Muscle of leg (tissue), 11 donors: ENCODE results near the gene R3HDM1. TPM values are rescaled to one million over a fixed set of nuclear protein-coding genes. Genes with fewer than 3 reads are reported as not detected.

Experiments
- DNase-seq: peaks from one replicate; pipeline ENCODE4 v3.0.0; 2013
- H3K27ac ChIP-seq: one replicate; pipeline ENCODE4 v1.5.1; 2013; ENCODE audit warnings: mild to moderate bottlenecking, low read length, control low read depth
- H3K27me3 ChIP-seq: one replicate; pipeline ENCODE4 v1.6.1; 2013; ENCODE audit warnings: low read length; ENCODE audit not compliant: control insufficient read depth, insufficient read depth
- H3K36me3 ChIP-seq: one replicate; pipeline ENCODE4 v1.6.1; 2013; ENCODE audit warnings: low read length; ENCODE audit not compliant: control insufficient read depth, insufficient read depth
- H3K4me1 ChIP-seq: one replicate; pipeline ENCODE4 v1.6.1; 2013; ENCODE audit warnings: low read length; ENCODE audit not compliant: control insufficient read depth, insufficient read depth
- H3K4me3 ChIP-seq: one replicate; pipeline ENCODE4 v1.5.1; 2013; ENCODE audit warnings: low read length, control low read depth
- H3K9me3 ChIP-seq: replicated peaks from 2 replicates; pipeline ENCODE4 v1.6.1; 2013; ENCODE audit warnings: low read depth, low read length; ENCODE audit not compliant: control insufficient read depth
- WGBS: methylation state at CpG from one replicate; pipeline ENCODE4 v1.1.5; 2013; ENCODE audit warnings: missing lambda C conversion rate; ENCODE audit not compliant: insufficient coverage; 5-methylcytosine and 5-hydroxymethylcytosine counted together
- polyA plus RNA-seq, 8 donors: library from polyadenylated mRNA; unstranded; fragments of 120-200 nt; gene quantifications; one replicate each; pipeline versions ENCODE4 v1.2.1 to v1.2.3, GENCODE V29; 2013; ENCODE audit warnings: inconsistent platforms in 1 of 8, low replicate concordance in 1 of 8; ENCODE audit not compliant: insufficient read length in 8 of 8, insufficient read depth in 1 of 8
- total RNA-seq: library from RNA; stranded (reverse); fragments of 120-200 nt; gene quantifications from one replicate; pipeline ENCODE4 v1.2.4, GENCODE V29; 2013

R3HDM1 gene
- total and polyA plus RNA-seq, 9 donors, result 10.4 to 29.7 (median 23.7) TPM

DNA sequence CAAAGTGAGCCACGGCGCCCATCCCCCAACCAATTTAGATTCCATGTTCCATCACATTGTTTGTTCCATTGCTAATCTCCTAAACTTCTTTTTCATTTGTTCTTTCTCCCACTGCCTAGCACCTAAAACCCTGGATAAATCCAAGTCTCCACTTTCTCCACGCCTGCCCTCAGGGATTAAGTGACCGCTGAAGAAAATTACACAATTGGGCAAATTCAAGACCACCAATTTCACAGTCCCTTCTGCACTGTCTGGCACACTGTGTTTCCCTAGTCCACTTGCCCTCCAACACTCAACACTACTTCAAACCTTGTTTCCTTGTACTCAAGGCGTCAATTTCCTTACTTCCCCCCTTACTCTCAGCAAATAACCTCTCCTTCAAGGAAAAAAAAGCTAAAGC lies 205.3 kb downstream of the R3HDM1 start:
- no peaks in the 10 kb centered on the region for H3K4me1 ChIP-seq
- H3K36me3 ChIP-seq, result no peaks in the 10 kb centered on the region
- H3K4me3 ChIP-seq, result no peak overlapping the region
- DNase-seq, result no peak
- H3K27me3 ChIP-seq, result no peaks in the 10 kb centered on the region
- 88% methylated on average over 4 of the region's 5 CpGs for WGBS
- no peaks in the 10 kb centered on the region for H3K9me3 ChIP-seq
- H3K27ac ChIP-seq, result no peak overlapping the region

DNA sequence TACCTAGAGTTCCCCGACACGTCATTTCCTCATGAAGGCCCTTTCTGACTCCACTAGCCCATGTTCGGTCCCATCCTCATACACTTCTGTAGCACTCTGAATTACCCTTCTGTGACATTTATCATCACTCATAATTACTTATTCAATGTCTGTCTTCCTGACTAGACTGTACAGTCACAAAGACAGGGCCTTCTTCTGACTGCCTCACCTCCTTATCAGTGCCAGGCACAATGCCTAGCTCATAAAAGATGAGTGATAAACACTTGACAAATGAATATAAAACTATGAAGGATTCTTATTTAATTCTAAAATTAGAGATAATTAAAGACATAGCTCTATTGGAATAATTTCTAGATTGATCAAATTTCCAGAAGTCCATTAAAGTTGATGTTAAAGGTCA lies 208.9 kb downstream of the R3HDM1 start:
- DNase-seq, result no peak
- whole genome bisulfite sequencing, result 100% methylated on average over 3 of the region's 3 CpGs
- no peak overlapping the region for H3K4me3 ChIP-seq

DNA sequence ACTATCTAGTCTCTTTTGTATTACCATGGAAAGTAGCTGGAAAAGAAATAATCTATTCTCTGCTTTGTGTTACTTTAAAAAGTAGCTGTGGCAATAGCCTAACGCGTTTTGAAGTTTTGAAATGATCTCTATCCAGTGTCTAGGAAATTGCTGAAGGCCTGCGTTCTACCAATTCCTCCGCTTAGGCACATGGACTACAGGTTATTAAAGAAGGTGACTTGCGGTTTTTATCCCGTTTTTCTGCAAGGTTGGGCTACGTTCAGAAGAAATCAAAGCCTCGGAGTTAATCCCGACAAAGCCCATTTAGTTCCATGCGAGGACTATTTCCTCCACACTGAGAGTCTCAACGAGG lies 209.7 kb downstream of the R3HDM1 start:
- Histone ChIP-seq H3K4me1 (no peaks in the 10 kb centered on the region), H3K36me3 (peaks cover 5% of the 10 kb centered on the region), H3K4me3 (no peak overlapping the region), H3K9me3 (no peaks in the 10 kb centered on the region), H3K27me3 (no peaks in the 10 kb centered on the region), H3K27ac (peak overlapping the region; percentile 58)
- no peak for DNase-seq
- WGBS, result 92% methylated on average over 7 of the region's 11 CpGs

More for the DNA sequence above, 208.9 kb downstream of the R3HDM1 start:
- H3K36me3 ChIP-seq, result peaks cover 5% of the 10 kb centered on the region
- H3K4me1 ChIP-seq, result no peaks in the 10 kb centered on the region
- no peaks in the 10 kb centered on the region for H3K27me3 ChIP-seq
- no peak overlapping the region for H3K27ac ChIP-seq
- no peaks in the 10 kb centered on the region for H3K9me3 ChIP-seq

DNA sequence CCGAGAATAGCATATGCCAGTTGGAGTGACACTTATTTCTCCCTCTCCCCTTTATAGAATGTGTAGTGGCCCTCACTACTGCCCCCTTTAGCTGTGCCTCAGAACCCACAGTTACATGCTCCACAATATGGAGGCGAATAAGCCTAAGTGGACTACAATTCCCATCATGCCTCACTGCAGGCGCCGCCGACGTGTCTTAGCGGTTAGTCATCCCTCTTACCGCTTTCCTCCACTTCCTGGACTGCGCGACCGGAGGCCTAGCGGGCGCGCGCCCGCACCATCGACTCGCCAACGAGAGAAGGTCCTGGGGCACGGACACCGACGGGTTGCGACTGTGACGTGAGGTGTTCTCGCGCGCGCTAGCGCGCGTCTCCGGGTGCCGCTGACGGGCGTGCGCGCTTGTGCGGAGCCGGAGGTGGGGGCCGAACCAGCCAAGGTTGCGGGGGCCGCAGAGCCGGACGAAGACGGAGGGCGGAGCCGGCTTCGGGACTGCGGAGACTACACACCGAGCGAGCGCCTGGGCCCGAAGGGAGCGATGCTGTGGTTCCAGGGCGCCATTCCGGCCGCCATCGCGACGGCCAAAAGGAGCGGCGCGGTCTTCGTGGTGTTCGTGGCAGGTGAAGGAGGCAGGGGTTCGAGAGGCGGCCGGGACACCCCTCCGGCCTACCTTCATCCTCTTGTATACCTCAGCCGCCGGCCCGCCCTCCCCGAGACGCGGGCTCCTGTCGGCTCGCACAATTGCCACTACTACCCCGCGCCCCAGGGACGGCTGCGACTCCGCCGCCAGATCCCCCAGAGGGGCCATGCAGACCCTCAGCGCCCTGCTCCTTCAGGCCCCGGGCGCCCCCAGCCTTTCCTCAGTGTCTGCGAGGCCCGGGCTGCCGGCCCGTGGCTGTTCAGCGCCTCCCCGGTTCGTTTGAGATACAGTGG lies 210.4 kb downstream of the R3HDM1 start, which contains the start of gene UBXN4:
Gene UBXN4 (plus strand): TSS at position 461 of the 930 bp plus-strand sequence. CDS start 75 bp downstream, at position 536.
- peak; percentile 99 for DNase-seq
- WGBS, result under 1% methylated on average over 74 of the region's 93 CpGs
- H3K27me3 ChIP-seq, result no peaks in the 10 kb centered on the region
- no peaks in the 10 kb centered on the region for H3K4me1 ChIP-seq
- peak within 1 kb of the TSS; percentile 100 for H3K27ac ChIP-seq
- no peaks in the 10 kb centered on the region for H3K9me3 ChIP-seq
- peak within 1 kb of the TSS; percentile 95 for H3K4me3 ChIP-seq
- peaks cover 5% of the 10 kb centered on the region for H3K36me3 ChIP-seq

DNA sequence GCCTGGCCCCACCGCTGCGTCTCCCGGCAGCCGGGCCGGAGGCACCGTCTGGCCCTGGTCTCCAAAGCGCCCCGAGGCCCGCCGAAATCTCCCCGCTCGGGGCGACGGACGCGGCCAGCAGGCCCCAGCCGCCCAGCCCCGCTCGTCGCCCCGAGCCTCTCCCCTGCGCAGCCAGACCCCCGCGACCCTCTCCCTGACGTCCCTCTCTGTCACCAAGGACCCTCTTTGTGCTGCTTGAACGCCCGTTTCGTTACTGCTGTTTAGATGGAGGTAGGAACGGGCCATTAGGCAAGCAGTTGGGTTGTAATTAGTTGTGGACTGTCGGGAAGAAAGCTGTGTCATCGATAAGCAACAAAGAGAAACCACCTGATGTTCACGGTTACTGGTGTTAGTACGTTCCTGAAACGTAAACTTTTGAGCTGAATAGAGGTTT lies 211.1 kb downstream of the R3HDM1 start:
- DNase-seq, result peak; percentile 80
- Histone ChIP-seq H3K27me3 (no peaks in the 10 kb centered on the region), H3K36me3 (peaks cover 5% of the 10 kb centered on the region), H3K4me3 (peak overlapping the region; percentile 95), H3K27ac (peak overlapping the region; percentile 100), H3K9me3 (no peaks in the 10 kb centered on the region), H3K4me1 (no peaks in the 10 kb centered on the region)
- under 1% methylated on average over 28 of the region's 34 CpGs for WGBS

DNA sequence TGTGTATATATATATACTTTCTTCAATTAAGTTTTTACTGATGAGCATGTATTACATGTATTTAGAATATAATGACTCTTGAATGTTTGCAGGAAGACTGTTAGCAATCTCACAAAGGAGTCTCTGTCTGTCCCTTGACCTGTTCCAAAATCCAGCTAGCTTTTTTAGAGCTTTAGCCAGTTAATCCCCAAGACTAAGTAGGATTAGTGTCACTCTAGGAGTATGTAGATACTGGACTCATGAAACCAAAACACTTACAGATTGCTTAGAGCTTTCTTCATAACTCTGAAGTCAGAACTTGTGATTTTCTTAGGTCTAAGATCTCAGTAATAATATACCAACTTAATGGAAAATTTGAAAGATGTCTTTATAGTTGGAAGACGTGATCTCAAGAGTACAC lies 212.6 kb downstream of the R3HDM1 start:
- no peaks in the 10 kb centered on the region for H3K4me1 ChIP-seq
- H3K27ac ChIP-seq, result no peak overlapping the region
- peak; percentile 22 for DNase-seq
- H3K27me3 ChIP-seq, result no peaks in the 10 kb centered on the region
- no CpG with 5 or more reads among the region's 1 CpG for WGBS
- H3K36me3 ChIP-seq, result peaks cover 11% of the 10 kb centered on the region
- no peaks in the 10 kb centered on the region for H3K9me3 ChIP-seq
- H3K4me3 ChIP-seq, result no peak overlapping the region

DNA sequence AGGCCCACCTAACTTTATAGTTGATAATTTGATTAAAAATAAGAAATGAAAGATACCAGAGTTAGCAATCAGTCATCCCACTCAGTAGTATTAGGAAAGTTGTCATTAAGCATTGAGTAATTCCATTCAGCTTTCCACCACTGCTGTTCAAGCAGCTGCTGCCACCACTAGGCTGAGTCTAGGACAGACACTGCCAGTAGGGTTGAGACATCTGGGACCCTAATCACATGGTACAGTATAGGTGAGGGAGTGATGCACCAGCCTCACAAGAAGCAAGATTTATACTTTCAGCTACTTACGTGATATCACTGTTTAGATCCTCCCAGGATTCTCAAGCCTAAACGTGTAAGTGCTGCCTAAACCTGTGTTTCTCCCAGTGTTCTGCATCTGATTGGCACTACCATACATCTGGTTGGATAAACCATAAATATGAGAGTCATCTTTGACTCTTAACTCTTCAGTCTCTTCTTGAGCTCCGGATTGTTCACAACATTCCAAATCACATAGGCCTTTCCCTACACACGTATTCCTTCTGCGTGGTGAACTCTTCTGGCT lies 213.6 kb downstream of the R3HDM1 start:
- H3K27ac ChIP-seq, result no peak overlapping the region
- no peak for DNase-seq
- no peaks in the 10 kb centered on the region for H3K27me3 ChIP-seq
- H3K9me3 ChIP-seq, result no peaks in the 10 kb centered on the region
- H3K4me3 ChIP-seq, result no peak overlapping the region
- peaks cover 15% of the 10 kb centered on the region for H3K36me3 ChIP-seq
- H3K4me1 ChIP-seq, result no peaks in the 10 kb centered on the region
- 93% methylated on average over 4 of the region's 5 CpGs for WGBS

DNA sequence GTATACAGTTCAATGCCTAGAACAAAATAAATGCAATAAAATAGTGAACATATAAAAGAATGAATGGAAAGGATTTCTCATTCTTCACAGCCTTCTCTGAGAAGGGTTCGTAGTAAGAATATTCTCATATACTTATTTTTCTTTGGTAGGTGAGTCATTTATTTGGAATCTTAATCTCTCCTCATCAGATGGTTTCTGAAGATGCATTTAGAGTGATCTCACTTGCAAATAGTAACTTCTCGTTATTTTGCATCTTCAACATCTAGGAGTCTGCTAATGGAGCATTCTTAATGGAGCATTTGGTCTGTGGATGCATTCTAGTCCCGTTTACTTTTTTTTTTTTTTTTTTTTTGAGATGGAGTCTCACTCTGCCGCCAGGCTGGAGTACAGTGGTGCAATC lies 214.3 kb downstream of the R3HDM1 start:
- WGBS, result no CpG with 5 or more reads among the region's 4 CpGs

DNA sequence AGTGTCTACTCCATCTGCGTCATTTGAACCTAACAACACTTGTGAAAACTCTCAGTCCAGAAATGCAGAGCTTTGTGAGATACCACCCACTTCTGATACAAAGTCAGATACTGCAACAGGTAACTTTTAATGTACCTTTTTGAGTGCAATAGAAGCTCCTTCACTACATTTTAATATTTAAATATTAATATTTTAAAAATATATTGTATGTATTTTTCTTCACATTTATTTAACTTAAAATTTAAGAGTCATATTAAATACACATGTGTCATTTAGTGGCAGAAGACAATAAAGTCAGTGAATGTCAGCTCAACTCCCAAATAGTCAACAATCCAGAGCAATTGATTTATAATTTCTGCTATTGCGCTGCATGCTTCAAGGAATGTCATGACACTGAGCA lies 224.3 kb downstream of the R3HDM1 start:
- H3K36me3 ChIP-seq, result peaks cover 42% of the 10 kb centered on the region

More for the DNA sequence above, 214.3 kb downstream of the R3HDM1 start:
- H3K4me1 ChIP-seq, result no peaks in the 10 kb centered on the region
- H3K27ac ChIP-seq, result no peak overlapping the region
- no peaks in the 10 kb centered on the region for H3K27me3 ChIP-seq
- H3K4me3 ChIP-seq, result no peak overlapping the region
- no peaks in the 10 kb centered on the region for H3K9me3 ChIP-seq
- DNase-seq, result no peak
- peaks cover 18% of the 10 kb centered on the region for H3K36me3 ChIP-seq

DNA sequence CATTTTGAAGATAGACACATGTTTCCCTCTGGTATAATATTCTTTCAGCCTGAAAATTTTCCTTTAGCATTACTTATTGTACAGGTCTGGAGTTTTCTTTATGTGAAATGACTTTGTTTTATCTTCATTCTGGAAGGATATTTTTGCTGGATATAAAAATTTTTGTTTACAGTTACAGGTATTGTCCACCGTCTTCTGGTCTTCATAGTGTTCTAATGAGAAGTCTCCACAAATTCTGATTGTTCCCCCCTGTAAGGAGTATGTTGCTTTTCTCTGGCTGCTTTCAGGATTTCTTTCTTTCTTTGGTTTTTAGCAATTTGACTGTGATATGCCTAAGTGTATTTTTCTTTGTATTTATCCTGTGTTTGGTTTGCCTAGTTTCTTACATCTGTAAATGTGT lies 225.4 kb downstream of the R3HDM1 start:
- H3K36me3 ChIP-seq, result peaks cover 49% of the 10 kb centered on the region
- DNase-seq, result no peak
- H3K9me3 ChIP-seq, result peaks cover 17% of the 10 kb centered on the region
- no peaks in the 10 kb centered on the region for H3K27me3 ChIP-seq
- no CpG with 5 or more reads among the region's 1 CpG for WGBS
- no peak overlapping the region for H3K4me3 ChIP-seq
- H3K27ac ChIP-seq, result no peak overlapping the region
- H3K4me1 ChIP-seq, result no peaks in the 10 kb centered on the region

More for the DNA sequence above, 224.3 kb downstream of the R3HDM1 start:
- Histone ChIP-seq H3K4me3 (no peak overlapping the region), H3K27me3 (no peaks in the 10 kb centered on the region), H3K4me1 (no peaks in the 10 kb centered on the region), H3K27ac (no peak overlapping the region), H3K9me3 (peaks cover 17% of the 10 kb centered on the region)
- DNase-seq, result no peak
- no CpG with 5 or more reads among the region's 2 CpGs for WGBS
